ENCODE measurements around the gene DNAJC18.

The DNAJC18 gene

DNA sequence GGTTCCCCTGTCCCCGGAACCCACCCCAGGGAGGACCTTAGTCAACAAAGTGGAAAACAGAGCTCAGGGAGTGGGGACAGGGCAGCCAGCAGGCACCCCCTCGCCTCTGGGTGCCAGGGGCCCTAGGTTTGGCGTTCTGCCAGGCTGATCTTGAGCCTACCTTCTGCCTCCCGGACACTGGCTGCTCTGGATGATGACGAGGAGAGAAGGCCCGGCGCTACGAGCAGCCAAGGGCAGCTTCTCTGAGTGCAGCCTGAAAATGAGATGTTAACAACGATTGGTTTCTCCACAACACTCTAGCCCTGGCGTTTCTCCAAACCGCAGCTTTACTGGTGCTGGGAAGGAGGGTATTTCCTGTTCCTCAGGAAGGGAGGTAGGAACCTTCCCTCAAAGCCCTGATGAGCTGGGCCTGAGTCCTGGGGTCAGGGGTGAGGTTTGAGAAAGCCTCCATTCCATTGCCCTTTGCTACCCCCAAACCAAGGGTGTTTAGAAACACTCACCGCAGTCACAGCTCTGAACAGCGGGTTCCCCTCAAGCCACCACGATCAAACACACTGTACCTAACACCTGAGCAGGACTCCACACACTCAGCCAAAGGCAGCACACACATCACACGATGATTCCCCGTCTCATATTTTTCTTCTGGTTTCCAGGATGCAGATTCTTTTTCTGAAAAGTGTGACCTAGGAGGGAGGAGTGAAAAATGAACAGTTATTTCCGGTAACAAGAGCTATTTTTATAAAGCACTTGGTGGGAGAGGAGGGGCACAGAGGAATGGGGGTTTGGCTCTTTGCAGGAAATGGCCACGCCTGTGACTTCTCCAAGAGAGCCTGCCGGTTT is 42.9 kb upstream of the DNAJC18 start, which contains the start of gene STING1 (continued):
- TF ChIP-seq, protein P1, sequence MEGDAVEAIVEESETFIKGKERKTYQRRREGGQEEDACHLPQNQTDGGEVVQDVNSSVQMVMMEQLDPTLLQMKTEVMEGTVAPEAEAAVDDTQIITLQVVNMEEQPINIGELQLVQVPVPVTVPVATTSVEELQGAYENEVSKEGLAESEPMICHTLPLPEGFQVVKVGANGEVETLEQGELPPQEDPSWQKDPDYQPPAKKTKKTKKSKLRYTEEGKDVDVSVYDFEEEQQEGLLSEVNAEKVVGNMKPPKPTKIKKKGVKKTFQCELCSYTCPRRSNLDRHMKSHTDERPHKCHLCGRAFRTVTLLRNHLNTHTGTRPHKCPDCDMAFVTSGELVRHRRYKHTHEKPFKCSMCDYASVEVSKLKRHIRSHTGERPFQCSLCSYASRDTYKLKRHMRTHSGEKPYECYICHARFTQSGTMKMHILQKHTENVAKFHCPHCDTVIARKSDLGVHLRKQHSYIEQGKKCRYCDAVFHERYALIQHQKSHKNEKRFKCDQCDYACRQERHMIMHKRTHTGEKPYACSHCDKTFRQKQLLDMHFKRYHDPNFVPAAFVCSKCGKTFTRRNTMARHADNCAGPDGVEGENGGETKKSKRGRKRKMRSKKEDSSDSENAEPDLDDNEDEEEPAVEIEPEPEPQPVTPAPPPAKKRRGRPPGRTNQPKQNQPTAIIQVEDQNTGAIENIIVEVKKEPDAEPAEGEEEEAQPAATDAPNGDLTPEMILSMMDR (tag by site-specific recombination; IDR thresholded peaks at IDR 0.05) = no peak
- TF ChIP-seq, protein P2, sequence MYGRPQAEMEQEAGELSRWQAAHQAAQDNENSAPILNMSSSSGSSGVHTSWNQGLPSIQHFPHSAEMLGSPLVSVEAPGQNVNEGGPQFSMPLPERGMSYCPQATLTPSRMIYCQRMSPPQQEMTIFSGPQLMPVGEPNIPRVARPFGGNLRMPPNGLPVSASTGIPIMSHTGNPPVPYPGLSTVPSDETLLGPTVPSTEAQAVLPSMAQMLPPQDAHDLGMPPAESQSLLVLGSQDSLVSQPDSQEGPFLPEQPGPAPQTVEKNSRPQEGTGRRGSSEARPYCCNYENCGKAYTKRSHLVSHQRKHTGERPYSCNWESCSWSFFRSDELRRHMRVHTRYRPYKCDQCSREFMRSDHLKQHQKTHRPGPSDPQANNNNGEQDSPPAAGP (tag by site-specific recombination; IDR thresholded peaks at IDR 0.05) = peak; percentile 67
- TF ChIP-seq HOXD13 (CRISPR knock-in tag; IDR thresholded peaks at IDR 0.05; ENCODE audit: borderline replicate concordance) (no peak), ZNF558 (tag by site-specific recombination; IDR thresholded peaks at IDR 0.05) (no peak), PRDM1 (tag by site-specific recombination; IDR thresholded peaks at IDR 0.05) (peak; percentile 49; the same call in 1 of the 2 replicates), GLI4 (tag by site-specific recombination; IDR thresholded peaks at IDR 0.05) (no peak), ZNF600 (tag by site-specific recombination; IDR thresholded peaks at IDR 0.05) (peak; percentile 94), ZNF10 (tag by site-specific recombination; IDR thresholded peaks at IDR 0.05) (peak; percentile 76; the same call in 1 of the 2 replicates), SALL2 (tag by site-specific recombination; IDR thresholded peaks at IDR 0.05; ENCODE audit: borderline replicate concordance) (no peak), ZNF660 (tag by site-specific recombination; IDR thresholded peaks at IDR 0.05) (peak; percentile 93; the same call in 1 of the 2 replicates), ZNF76 (tag by site-specific recombination; IDR thresholded peaks at IDR 0.05; ENCODE audit: borderline replicate concordance, low read depth) (peak; percentile 26; the same call in 1 of the 2 replicates), HOXC10 (CRISPR knock-in tag; IDR thresholded peaks at IDR 0.05) (no peak), ZNF830 (tag by site-specific recombination; IDR thresholded peaks at IDR 0.05; ENCODE audit: low read depth) (no peak), ZNF514 (tag by site-specific recombination; IDR thresholded peaks at IDR 0.05) (no peak), ZNF777 (tag by site-specific recombination; IDR thresholded peaks at IDR 0.05; ENCODE audit: borderline replicate concordance) (no peak), ZBTB21 (tag by site-specific recombination; IDR thresholded peaks at IDR 0.05) (peak; percentile 71), ZNF510 (tag by site-specific recombination; IDR thresholded peaks at IDR 0.05; ENCODE audit: insufficient replicate concordance) (no peak), ZFP41 (tag by site-specific recombination; IDR thresholded peaks at IDR 0.05; ENCODE audit: borderline replicate concordance) (no peak), ZNF211 (tag by site-specific recombination; IDR thresholded peaks at IDR 0.05; ENCODE audit: low read depth) (no peak), ZSCAN30 (tag by site-specific recombination; IDR thresholded peaks at IDR 0.05) (peak; percentile 80; the same call in 1 of the 2 replicates)
- TF ChIP-seq, protein P3, sequence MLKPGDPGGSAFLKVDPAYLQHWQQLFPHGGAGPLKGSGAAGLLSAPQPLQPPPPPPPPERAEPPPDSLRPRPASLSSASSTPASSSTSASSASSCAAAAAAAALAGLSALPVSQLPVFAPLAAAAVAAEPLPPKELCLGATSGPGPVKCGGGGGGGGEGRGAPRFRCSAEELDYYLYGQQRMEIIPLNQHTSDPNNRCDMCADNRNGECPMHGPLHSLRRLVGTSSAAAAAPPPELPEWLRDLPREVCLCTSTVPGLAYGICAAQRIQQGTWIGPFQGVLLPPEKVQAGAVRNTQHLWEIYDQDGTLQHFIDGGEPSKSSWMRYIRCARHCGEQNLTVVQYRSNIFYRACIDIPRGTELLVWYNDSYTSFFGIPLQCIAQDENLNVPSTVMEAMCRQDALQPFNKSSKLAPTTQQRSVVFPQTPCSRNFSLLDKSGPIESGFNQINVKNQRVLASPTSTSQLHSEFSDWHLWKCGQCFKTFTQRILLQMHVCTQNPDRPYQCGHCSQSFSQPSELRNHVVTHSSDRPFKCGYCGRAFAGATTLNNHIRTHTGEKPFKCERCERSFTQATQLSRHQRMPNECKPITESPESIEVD (tag by site-specific recombination; IDR thresholded peaks at IDR 0.05) = no peak
- TF ChIP-seq, protein P4, sequence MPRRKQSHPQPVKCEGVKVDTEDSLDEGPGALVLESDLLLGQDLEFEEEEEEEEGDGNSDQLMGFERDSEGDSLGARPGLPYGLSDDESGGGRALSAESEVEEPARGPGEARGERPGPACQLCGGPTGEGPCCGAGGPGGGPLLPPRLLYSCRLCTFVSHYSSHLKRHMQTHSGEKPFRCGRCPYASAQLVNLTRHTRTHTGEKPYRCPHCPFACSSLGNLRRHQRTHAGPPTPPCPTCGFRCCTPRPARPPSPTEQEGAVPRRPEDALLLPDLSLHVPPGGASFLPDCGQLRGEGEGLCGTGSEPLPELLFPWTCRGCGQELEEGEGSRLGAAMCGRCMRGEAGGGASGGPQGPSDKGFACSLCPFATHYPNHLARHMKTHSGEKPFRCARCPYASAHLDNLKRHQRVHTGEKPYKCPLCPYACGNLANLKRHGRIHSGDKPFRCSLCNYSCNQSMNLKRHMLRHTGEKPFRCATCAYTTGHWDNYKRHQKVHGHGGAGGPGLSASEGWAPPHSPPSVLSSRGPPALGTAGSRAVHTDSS (tag by site-specific recombination; IDR thresholded peaks at IDR 0.05) = no peak
- TF ChIP-seq, protein P5, sequence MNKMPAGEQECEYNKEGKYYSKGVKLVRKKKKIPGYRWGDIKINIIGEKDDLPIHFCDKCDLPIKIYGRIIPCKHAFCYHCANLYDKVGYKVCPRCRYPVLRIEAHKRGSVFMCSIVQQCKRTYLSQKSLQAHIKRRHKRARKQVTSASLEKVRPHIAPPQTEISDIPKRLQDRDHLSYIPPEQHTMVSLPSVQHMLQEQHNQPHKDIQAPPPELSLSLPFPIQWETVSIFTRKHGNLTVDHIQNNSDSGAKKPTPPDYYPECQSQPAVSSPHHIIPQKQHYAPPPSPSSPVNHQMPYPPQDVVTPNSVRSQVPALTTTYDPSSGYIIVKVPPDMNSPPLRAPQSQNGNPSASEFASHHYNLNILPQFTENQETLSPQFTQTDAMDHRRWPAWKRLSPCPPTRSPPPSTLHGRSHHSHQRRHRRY (tag by site-specific recombination; IDR thresholded peaks at IDR 0.05) = no peak
- TF ChIP-seq, protein P6, sequence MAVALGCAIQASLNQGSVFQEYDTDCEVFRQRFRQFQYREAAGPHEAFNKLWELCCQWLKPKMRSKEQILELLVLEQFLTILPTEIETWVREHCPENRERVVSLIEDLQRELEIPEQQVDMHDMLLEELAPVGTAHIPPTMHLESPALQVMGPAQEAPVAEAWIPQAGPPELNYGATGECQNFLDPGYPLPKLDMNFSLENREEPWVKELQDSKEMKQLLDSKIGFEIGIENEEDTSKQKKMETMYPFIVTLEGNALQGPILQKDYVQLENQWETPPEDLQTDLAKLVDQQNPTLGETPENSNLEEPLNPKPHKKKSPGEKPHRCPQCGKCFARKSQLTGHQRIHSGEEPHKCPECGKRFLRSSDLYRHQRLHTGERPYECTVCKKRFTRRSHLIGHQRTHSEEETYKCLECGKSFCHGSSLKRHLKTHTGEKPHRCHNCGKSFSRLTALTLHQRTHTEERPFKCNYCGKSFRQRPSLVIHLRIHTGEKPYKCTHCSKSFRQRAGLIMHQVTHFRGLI (tag by site-specific recombination; IDR thresholded peaks at IDR 0.05) = no peak
- TF ChIP-seq, protein P7, sequence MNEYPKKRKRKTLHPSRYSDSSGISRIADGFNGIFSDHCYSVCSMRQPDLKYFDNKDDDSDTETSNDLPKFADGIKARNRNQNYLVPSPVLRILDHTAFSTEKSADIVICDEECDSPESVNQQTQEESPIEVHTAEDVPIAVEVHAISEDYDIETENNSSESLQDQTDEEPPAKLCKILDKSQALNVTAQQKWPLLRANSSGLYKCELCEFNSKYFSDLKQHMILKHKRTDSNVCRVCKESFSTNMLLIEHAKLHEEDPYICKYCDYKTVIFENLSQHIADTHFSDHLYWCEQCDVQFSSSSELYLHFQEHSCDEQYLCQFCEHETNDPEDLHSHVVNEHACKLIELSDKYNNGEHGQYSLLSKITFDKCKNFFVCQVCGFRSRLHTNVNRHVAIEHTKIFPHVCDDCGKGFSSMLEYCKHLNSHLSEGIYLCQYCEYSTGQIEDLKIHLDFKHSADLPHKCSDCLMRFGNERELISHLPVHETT (tag by site-specific recombination; IDR thresholded peaks at IDR 0.05) = peak; percentile 63
- TF ChIP-seq, protein P8, sequence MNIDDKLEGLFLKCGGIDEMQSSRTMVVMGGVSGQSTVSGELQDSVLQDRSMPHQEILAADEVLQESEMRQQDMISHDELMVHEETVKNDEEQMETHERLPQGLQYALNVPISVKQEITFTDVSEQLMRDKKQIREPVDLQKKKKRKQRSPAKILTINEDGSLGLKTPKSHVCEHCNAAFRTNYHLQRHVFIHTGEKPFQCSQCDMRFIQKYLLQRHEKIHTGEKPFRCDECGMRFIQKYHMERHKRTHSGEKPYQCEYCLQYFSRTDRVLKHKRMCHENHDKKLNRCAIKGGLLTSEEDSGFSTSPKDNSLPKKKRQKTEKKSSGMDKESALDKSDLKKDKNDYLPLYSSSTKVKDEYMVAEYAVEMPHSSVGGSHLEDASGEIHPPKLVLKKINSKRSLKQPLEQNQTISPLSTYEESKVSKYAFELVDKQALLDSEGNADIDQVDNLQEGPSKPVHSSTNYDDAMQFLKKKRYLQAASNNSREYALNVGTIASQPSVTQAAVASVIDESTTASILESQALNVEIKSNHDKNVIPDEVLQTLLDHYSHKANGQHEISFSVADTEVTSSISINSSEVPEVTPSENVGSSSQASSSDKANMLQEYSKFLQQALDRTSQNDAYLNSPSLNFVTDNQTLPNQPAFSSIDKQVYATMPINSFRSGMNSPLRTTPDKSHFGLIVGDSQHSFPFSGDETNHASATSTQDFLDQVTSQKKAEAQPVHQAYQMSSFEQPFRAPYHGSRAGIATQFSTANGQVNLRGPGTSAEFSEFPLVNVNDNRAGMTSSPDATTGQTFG (tag by site-specific recombination; IDR thresholded peaks at IDR 0.05; ENCODE audit: borderline replicate concordance) = no peak

Data from HEK293 (cell line).